ENCODE data around the gene BCL2L2.
"Not testable (repeated sequence)": the region's sequence is repeated elsewhere in the genome, so short reads cannot be mapped to it uniquely, and the experiment has no call there.

Gene BCL2L2

DNA sequence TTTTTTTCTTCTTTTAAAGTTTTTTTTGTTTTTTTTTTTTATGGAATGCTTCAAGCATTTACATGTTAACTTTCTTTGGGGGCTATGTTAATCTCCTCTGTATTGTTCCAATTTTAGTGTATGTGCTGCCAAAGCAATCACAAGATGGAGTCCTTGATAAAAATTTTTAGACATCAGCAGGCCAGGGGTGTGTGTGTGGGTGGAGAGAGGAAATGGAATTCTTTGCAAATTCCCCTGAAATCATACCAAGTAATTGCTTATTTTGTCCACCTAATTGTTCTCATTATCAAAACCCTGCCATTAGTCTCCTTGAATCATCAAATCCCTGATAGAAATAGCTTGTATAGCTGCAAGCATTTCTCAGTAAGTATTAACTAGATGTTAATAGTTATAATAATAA, 47.2 kb upstream of the BCL2L2 start (continued):
- TF ChIP-seq ZNF629 (tag by site-specific recombination; IDR thresholded peaks at IDR 0.05) = no peak

DNA sequence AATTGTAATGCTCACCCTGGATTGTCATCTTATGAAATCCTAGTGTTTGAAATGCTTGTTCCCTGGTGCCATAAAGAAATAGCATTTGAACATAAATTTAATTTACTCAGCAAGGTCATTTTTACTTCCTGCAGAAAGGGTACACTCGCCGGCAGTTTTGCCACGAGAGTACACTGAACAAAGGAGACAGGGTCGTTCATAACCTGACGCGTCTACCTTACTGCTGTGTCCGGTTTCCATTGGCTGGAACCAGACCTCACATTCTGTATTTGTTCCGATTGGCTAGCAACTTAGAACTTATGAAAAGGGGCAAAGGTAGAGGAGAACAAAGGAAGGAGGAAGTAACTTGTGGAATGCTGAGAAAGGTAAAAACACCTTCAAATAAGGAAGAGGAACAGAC, 45.8 kb upstream of the BCL2L2 start:
- H3K4me1 ChIP-seq (ENCODE audit: control insufficient read depth, insufficient read depth, low read length); H3K36me3 ChIP-seq (ENCODE audit: control insufficient read depth in 2 of 2, insufficient read depth in 1 of 2, low read length in 2 of 2); H3K9me3 ChIP-seq (ENCODE audit: control insufficient read depth, insufficient read depth, low read depth, low read length); H3K27ac ChIP-seq (ENCODE audit: extremely low read depth, low read depth, low read length); H3K4me3 ChIP-seq (ENCODE audit: low read depth, low read length); POLR2A ChIA-PET: not testable (repeated sequence)
- CTCF ChIA-PET = interaction anchor here (0.6 to 1.0 kb wide), 3 partner anchors 27 to 140 kb away, joined by 3 to 5 read pairs (median 4); no protein-coding TSS in a partner anchor

DNA sequence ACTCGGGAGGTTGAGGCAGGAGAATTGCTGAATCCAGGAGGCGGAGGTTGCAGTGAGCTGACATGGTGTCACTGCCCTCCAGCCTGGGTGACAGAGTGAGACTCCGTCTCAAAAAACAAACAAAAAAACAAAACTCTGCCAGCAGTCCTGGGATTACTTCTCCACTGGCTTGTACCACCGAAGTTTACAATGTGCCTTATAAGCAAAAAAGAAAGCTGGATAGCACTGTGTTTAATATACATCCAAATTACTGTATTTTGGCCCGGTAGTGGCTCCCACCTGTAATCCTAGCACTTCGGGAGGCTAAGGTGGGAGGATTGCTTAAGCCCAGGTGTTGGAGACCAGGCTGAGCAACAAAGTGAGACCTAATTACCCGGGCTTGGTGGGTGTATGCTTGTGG, 37.4 kb upstream of the BCL2L2 start:
- H3K4me1 ChIP-seq (ENCODE audit: control insufficient read depth, insufficient read depth, low read length) = no peaks in the 10 kb centered on the region
- CTCF ChIA-PET = interaction anchor here (0.7 to 1.6 kb wide), 2 partner anchors 31 to 57 kb away, joined by 3 to 6 read pairs; no protein-coding TSS in a partner anchor
- H3K36me3 ChIP-seq (ENCODE audit: control insufficient read depth in 2 of 2, insufficient read depth in 1 of 2, low read length in 2 of 2) = no peaks in the 10 kb centered on the region
- POLR2A ChIA-PET = interaction anchor here (1.2 kb wide), 1 partner anchor 18 kb away, joined by 3 read pairs; no protein-coding TSS in a partner anchor
- no peaks in the 10 kb centered on the region for H3K9me3 ChIP-seq (ENCODE audit: control insufficient read depth, insufficient read depth, low read depth, low read length)
- no peak overlapping the region for H3K27ac ChIP-seq (ENCODE audit: extremely low read depth, low read depth, low read length)
- no peak overlapping the region for H3K4me3 ChIP-seq (ENCODE audit: low read depth, low read length)
- TF ChIP-seq, protein P1, sequence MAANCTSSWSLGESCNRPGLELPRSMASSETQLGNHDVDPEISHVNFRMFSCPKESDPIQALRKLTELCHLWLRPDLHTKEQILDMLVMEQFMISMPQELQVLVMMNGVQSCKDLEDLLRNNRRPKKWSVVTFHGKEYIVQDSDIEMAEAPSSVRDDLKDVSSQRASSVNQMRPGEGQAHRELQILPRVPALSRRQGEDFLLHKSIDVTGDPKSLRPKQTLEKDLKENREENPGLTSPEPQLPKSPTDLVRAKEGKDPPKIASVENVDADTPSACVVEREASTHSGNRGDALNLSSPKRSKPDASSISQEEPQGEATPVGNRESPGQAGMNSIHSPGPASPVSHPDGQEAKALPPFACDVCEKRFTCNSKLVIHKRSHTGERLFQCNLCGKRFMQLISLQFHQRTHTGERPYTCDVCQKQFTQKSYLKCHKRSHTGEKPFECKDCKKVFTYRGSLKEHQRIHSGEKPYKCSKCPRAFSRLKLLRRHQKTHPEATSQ (tag by site-specific recombination; IDR thresholded peaks at IDR 0.05) = no peak
- TF ChIP-seq ZFP37 (tag by site-specific recombination; IDR thresholded peaks at IDR 0.05) = no peak
- TF ChIP-seq ZNF654 (tag by site-specific recombination; IDR thresholded peaks at IDR 0.05; ENCODE audit: low read depth) = no peak
- TF ChIP-seq WT1 (tag by site-specific recombination; IDR thresholded peaks at IDR 0.05) = no peak
- no peak for TF ChIP-seq GLI2 (tag by site-specific recombination; IDR thresholded peaks at IDR 0.05; ENCODE audit: borderline replicate concordance, low read depth)
- no peak for TF ChIP-seq ZNF37A (tag by site-specific recombination; IDR thresholded peaks at IDR 0.05)
- no peak for TF ChIP-seq ZNF311 (tag by site-specific recombination; IDR thresholded peaks at IDR 0.05; ENCODE audit: borderline replicate concordance)
- no peak for TF ChIP-seq GLIS1 (tag by site-specific recombination; IDR thresholded peaks at IDR 0.05)
- no peak for TF ChIP-seq ZNF792 (tag by site-specific recombination; IDR thresholded peaks at IDR 0.05)
- no peak for TF ChIP-seq ZNF843 (tag by site-specific recombination; IDR thresholded peaks at IDR 0.05)
- TF ChIP-seq ZNF121 (tag by site-specific recombination; IDR thresholded peaks at IDR 0.05) = no peak

DNA sequence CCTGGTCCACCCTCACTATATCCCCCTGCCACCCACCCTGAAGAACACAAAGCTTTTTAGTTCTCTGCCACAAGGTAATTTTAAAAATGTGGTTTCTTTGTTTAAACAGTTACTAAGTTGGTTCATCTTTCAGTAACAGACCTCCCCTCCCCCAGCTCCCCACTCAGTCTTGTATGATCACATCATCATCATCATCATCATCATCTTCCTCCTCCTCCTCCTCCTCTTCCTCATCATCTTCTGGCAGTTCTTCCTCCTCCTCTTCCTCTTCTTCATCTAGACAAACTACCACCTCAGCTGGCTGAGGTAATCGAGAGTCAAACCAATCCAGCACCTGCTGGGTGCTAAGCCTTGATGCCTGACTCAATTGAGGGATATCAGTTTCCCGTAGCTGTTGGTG, 31.2 kb upstream of the BCL2L2 start:
- CTCF ChIA-PET = interaction anchor here (0.6 kb wide), 1 partner anchor 51 kb away, joined by 3 read pairs; no protein-coding TSS in a partner anchor
- POLR2A ChIA-PET = interaction anchor here (1.0 kb wide), 1 partner anchor 32 kb away, joined by 6 read pairs; the partner anchor contains the start of gene BCL2L2
- Histone ChIP-seq H3K4me1 (ENCODE audit: control insufficient read depth, insufficient read depth, low read length) (0 out of 2 replicates have a peak, but pooled peaks cover 3% of the 10 kb centered on the region), H3K36me3 (ENCODE audit: control insufficient read depth in 2 of 2, insufficient read depth in 1 of 2, low read length in 2 of 2) (peaks cover 0 to 14% of the 10 kb centered on the region in 2 experiments; a peak in 1 of 3 replicates), H3K27ac (ENCODE audit: extremely low read depth, low read depth, low read length) (no peak overlapping the region), H3K9me3 (ENCODE audit: control insufficient read depth, insufficient read depth, low read depth, low read length) (no peaks in the 10 kb centered on the region), H3K4me3 (ENCODE audit: low read depth, low read length) (no peak overlapping the region)
- TF ChIP-seq EGR2 (tag by site-specific recombination; IDR thresholded peaks at IDR 0.05; ENCODE audit: low read depth) (peak; percentile 51; the same call in 1 of the 2 replicates), ZBTB7A (tag by site-specific recombination; IDR thresholded peaks at IDR 0.05; ENCODE audit: low read depth) (no peak)
- TF ChIP-seq, protein P2, sequence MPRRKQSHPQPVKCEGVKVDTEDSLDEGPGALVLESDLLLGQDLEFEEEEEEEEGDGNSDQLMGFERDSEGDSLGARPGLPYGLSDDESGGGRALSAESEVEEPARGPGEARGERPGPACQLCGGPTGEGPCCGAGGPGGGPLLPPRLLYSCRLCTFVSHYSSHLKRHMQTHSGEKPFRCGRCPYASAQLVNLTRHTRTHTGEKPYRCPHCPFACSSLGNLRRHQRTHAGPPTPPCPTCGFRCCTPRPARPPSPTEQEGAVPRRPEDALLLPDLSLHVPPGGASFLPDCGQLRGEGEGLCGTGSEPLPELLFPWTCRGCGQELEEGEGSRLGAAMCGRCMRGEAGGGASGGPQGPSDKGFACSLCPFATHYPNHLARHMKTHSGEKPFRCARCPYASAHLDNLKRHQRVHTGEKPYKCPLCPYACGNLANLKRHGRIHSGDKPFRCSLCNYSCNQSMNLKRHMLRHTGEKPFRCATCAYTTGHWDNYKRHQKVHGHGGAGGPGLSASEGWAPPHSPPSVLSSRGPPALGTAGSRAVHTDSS (tag by site-specific recombination; IDR thresholded peaks at IDR 0.05) = peak; percentile 99

All from HEK293 (cell line).